Activated CD8-positive, alpha-beta memory T cell treated with anti-CD3 and anti-CD28 coated beads for 24 hours (primary cell): ENCODE measurements around the gene TSHZ3.

Experiments
- DNase-seq: peaks from one replicate; pipeline ENCODE4 v3.0.0-alpha.2; 2020

TSHZ3 gene

DNA sequence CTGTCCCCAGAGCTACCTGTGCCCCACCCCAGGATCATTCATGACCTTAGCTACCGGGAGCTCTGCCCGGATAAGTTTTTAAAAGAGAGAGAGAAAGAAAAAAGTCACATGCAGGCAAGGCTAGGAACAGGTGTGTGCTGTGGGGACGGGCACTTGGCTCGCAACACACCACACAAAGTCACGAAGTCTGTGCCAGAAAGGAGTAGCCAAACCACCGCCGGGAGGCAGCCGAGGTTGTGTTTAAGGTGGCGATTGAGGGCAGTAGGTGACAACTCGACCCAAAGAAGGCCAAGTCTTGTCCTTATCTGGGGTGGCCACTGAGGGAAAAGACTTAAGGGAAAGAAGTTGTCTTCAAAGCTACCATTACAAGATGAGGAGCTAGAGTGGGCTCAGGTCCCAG is 4.6 kb upstream of the TSHZ3 start:
- no peak for DNase-seq

DNA sequence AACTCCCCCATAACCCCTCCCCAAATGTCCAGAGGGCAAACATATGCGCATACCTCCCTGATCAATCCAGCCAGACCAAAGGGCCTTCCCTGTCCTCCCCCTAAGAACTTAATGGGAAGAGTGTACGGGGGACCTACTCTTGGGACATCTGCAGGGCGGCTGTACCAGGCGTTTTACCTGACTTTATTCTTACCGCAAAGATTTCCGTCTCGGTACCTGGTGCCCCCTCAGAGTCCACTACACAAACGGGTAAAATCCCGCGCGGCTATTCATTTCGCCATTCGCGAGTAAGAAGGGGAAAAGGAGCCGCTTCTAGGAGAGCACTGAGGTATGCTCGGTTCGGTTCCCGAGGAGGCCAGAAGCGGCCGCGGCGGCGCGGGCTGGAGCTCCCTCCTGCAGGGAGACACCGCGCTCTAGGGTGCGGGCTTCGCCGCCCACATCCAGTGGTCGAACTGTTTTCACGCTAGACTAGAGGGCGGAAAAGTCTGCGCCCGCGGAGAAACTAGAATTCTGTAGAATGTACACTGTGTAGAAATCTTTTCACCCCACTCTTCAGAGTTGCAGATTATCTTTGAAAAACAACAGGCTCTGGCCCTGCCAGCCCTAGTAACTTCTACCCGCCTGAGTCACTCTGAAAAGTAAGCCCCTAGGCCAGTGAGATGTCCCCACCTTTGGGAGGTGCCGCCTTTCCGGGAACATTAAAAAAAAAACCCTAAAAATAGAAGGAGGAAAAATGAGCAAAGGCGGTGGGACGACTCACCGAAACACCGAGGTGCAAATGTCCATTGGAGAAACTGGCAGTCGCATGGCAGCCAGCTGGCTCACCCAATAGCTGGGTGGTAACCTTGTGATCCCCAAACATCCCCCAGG is 3.8 kb upstream of the TSHZ3 start:
- no peak for DNase-seq

DNA sequence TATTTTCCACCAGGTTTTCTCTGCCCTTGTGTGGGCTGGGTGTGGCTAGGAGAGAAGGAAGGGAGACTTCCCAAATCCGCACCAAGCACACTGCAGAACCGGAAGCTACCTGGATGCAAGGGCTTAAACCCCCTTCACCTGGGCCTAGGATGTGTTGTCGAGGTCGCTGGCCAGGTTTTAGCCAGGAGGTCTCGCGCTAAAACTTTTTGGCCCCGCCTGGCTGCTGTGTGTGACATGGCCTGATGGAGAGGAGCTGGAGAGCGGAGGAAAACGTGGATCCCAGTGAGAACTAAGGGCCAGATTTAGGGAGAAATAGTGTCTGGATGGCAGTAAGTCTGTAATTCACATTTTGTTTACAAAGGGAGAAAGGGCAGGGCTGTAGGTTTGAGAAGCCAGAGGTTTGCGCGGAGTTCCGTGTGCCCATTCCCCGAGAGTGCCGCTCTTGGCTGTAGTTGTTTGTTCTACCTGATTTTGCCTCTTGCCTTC is 3.1 kb upstream of the TSHZ3 start:
- no peak for DNase-seq

GRCh38 chr19:31351855-31352195 is 2.6 kb upstream of the TSHZ3 start:
- no peak for DNase-seq

DNA sequence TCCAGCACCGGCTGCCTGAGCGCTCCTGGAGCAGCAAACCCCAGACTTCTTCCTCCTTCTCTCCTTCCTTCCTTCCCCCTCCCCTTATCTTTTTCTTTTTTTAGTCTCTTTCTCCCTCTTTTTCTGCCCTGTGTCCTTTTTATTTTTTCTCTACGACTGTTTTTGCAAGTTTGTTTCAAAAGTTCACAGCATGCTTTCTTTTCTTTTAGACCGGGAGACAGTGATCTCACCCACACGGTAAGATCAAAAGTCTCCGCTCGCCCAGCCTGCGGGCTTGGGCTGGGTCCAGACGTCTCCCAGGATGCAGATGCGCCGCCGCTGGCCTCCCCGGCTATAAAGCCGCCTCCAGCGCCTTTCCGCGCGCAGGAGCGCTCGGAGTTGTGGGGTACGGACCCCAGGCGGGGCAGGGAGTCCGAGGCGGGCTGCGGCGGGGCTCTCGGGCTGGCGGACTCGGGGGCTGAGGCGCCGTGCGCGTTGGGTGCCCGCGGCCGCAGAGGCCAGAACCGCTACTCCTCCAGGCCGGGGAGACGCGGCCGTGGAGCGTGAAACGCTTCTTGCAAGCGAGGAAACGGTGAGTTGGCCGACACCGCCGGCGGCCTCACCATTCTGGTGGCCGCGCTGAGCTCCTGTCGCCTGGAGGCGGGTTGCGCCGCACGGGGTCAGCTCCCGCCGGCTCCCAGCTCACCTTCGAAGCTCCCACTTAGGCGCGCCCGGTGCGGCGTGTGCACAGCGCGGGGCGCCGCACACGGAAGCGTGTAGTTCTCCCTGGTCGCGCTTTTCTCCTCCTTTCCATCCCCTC is 2.0 kb upstream of the TSHZ3 start:
- DNase-seq = peak; percentile 64

DNA sequence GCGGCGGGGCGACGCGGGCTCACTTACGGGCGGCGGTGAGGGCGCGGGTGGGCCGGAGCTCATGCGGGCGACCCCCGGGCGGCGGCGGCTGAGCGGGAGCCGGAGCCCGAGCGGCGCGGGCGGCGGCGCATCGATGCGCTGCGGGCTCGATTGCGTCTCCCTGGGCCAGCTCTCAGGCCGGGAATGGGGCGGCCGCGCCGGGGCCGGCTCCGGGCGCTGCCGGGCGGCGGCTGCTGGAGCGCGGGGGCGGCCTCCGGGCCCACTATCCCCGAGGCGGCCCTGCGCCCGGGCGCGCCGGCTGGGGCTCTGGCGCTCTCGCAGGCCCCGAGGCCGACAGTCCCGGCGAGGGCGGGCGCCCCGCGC is 1.4 kb upstream of the TSHZ3 start:
- DNase-seq = peak; percentile 73

GRCh38 chr19:31350033-31350692 is 927 bp upstream of the TSHZ3 start:
- no peak for DNase-seq

DNA sequence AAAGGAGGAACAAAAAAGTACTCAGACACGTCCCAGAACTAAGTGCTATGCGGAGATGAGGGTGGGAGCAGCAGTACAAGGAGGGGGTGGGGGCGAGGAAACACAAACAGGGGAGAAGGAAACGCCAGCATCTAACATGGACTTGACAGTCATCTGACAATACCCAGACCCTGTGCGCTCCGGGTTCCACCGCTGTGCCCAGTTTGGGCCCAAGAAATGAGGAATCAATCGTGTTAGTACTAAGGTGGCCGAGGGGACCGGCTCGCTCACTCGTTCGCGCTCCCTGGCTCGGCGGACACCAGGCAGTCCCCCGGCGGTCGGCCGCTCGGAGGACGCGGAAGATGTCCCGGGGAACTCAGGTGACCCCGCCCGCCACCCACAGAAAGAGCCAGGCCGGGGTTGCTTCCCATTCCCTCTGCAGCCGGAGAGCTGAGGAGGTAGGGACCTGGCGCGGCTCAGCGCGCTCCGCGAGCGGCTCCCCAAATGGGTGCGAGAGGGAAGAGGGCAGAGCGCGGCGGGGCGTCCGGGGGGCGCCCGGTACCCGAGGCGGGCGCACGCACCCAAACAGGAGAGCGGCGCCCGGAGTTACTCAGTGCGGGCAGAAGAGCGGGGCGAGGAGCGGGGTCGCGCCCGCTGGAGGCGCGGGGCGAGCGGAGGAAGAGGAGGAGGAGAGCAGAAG is 616 bp downstream of the TSHZ3 start:
- DNase-seq = peak; percentile 75

DNA sequence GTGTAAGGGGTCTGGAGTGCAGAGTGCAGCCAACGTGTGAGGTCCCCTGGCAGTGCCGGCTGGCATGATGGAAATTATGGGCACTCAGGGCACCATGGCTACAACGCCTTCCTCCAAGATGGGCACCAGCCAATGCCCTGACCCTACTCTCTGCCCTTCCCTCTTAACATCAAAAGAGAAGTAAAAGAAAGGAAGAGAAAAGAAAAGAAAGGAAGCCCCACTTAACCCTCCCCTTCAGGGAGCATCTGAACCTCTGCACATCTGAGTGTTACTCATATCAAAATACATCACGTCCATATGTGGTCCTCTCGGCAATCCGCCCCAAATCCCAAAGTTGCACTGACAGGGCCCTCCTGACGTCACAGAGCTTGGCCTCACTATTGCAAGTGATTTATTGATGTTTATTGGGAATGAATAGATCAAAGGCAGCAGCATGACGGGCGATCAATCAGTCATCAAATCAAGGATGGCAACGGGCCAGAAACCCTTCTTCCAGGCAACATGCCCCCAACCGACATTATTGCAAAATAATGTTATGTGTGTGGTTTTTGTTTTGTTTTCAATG is 1.3 kb downstream of the TSHZ3 start:
- no peak for DNase-seq

GRCh38 chr19:31347354-31347753 is 1.9 kb downstream of the TSHZ3 start:
- no peak for DNase-seq

GRCh38 chr19:31346184-31347059 is 2.8 kb downstream of the TSHZ3 start:
- no peak for DNase-seq

- DNase-seq = no peak
Observed at GRCh38 chr19:31344403-31344802, 4.8 kb downstream of the TSHZ3 start.

DNA sequence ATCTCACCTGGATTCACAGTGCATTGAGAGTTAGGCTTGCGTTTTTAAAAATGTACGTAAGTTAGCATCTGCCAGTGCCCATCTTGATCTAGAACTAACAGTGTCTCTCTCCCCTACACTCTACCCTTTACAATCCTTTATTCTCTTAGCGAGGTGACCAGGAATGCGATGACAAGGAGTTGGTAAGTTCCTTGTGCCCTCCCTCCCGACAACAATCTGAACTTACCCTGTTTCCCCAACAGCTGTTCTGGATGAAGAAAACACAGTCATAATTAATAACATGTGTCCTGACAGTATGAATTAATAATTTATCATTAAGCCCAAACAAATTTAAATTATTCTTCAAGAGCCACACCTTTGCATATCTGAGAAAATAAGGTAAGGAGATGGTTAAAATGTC is 6.3 kb downstream of the TSHZ3 start:
- DNase-seq = no peak

GRCh38 chr19:31340042-31341025 is 8.9 kb downstream of the TSHZ3 start:
- no peak for DNase-seq

DNA sequence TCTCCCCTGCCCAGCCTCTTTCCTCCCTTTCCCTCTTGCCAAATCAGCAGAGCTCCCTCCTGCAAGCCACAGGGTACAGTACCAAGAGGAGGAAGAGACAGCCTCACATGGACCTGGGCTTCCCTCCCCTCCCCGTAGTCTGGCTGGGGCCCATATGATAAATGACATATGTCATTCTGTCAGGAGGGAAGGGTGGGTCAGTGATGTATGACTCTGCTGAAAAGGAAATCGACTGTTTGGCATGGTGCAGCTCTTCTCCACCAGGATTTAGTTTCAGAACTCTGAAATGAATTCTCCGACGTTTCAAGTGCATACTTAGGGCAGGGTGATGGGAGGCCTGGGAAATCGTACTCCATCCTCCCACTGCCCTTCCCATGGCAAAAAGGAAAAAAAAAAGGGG is 9.8 kb downstream of the TSHZ3 start:
- DNase-seq = no peak

DNA sequence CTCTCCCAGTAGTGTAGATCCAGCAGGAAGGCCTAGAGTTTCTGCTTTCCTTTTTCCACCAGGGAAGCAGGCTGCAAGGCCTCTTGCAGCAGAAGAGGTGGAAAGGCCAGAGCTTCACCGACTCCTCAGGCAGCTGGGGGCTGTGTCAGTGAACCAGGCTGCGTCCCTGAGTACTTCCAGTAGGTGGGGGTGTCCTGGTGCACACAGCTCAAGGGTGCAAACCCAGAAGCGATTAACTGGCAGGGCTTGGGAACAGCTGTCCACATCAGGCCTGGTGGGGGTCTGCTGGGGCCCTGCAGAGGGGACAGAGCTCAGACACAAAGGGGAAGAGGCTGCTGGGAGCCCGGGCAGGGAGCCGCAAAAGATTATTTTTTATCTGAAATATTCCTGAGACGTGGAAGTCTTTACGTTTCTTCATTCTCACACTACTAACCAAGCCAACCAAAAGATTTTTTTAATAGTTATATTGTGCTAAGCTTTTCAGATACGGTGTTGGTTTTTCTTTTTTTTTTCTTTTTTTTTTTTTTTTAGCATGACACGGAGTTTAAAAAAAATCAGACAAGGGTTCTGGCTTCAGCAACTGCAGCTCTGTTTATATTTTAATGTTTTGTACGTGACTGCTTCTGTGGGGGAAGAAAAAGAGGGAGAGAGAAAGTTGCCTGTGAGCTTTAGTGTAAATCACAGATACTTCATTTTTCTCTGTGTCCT is 11.0 kb downstream of the TSHZ3 start:
- DNase-seq = no peak

- DNase-seq = no peak
Observed at GRCh38 chr19:31337008-31337914, 12.0 kb downstream of the TSHZ3 start.

DNA sequence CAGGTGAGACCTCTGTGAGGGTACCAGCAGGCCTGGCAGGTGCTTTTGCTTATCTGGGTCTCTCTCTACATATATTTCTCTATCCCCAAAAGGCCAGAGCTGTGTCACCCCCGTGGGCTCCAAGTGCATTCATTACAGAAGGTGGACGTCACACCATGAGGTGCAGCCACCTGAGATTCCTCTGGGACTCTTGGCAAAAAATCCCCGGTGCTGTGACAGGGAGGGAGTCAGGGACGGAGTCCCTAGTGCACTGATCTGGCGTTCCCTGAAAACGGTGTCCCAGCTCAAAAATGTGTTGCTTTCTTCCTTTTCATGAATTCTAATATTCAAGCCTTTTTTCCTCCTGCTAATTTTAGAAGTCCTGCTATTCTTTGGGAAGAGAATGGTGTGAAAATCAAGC is 13.5 kb downstream of the TSHZ3 start:
- no peak for DNase-seq
